Testis (tissue), 2 donors: ENCODE measurements around the gene LAMB4.

ENCODE experiments used
- CTCF ChIP-seq, 3 experiments: fragments of 450-650 bp in 2 of 3; fragments of 200-600 bp in 1 of 3; sonication (generic) in 1 of 3; IDR thresholded peaks; one replicate each; pipeline ENCODE4 v1.5.1; 2016 to 2019; ENCODE audit warnings: antibody characterized with exemption in 3 of 3, mild to moderate bottlenecking in 2 of 3, moderate library complexity in 1 of 3
- POLR2A ChIP-seq: fragments of 450-650 bp; IDR thresholded peaks from one replicate; pipeline ENCODE4 v1.6.1; 2017; ENCODE audit warnings: antibody characterized with exemption, mild to moderate bottlenecking, moderate library complexity

- no peak for TF ChIP-seq CTCF (IDR thresholded peaks at IDR 0.05)
- TF ChIP-seq POLR2A: no peak
Measured at GRCh38 chr7:108156897-108157605, 26.9 kb upstream of the LAMB4 start.
